Measurements from ENCODE around the gene SSU72. TPM values are rescaled to one million over a fixed set of nuclear protein-coding genes. Genes with fewer than 3 reads are reported as not detected.

The SSU72 gene
- total and polyA plus RNA-seq, 4 donors = 35.4 to 57.4 (median 44.3) TPM

- Histone ChIP-seq H3K4me3 (ENCODE audit: low read depth in 1 of 3, low read length in 3 of 3) (no peak overlapping the region), H3K36me3 (ENCODE audit: control insufficient read depth in 4 of 4, insufficient read depth in 3 of 4, low read depth in 1 of 4, low read length in 3 of 4) (no peaks in the 10 kb centered on the region), H3K27me3 (ENCODE audit: control insufficient read depth in 4 of 4, insufficient read depth in 4 of 4, low read length in 3 of 4) (peaks cover 0 to 4% (median 0%) of the 10 kb centered on the region in 4 donors), H3K4me1 (ENCODE audit: control insufficient read depth in 4 of 4, insufficient read depth in 4 of 4, low read length in 3 of 4) (peaks cover 2 to 9% (median 5%) of the 10 kb centered on the region in 4 donors), H3K27ac (ENCODE audit: low read depth in 1 of 2, low read length in 2 of 2) (no peak overlapping the region), H3K9me3 (ENCODE audit: control insufficient read depth in 4 of 4, low read length in 3 of 4) (no peaks in the 10 kb centered on the region), H3K9ac (ENCODE audit: low read depth in 1 of 2, low read length in 2 of 2) (no peak overlapping the region)
- DNase-seq (ENCODE audit: low spot score) = no peak
- WGBS = 83% methylated on average over 14 of the region's 14 CpGs
- TF ChIP-seq FOXA1 (IDR thresholded peaks at IDR 0.05) (no peak), EGR1 (IDR thresholded peaks at IDR 0.05; ENCODE audit: low read depth in 2 of 2) (no peak), ZBTB33 (IDR thresholded peaks at IDR 0.05) (no peak), CTCF (IDR thresholded peaks at IDR 0.05; ENCODE audit: low read depth, low read length, missing input control) (no peak)
- TF ChIP-seq, protein P1, sequence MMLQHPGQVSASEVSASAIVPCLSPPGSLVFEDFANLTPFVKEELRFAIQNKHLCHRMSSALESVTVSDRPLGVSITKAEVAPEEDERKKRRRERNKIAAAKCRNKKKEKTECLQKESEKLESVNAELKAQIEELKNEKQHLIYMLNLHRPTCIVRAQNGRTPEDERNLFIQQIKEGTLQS (IDR thresholded peaks at IDR 0.05) = no peak
These were observed 30.4 kb upstream of the SSU72 start for GRCh38 chr1:1605034-1605591.

- Histone ChIP-seq H3K9me3 (ENCODE audit: control insufficient read depth in 4 of 4, low read length in 3 of 4) (no peaks in the 10 kb centered on the region), H3K36me3 (ENCODE audit: control insufficient read depth in 4 of 4, insufficient read depth in 3 of 4, low read depth in 1 of 4, low read length in 3 of 4) (no peaks in the 10 kb centered on the region), H3K27me3 (ENCODE audit: control insufficient read depth in 4 of 4, insufficient read depth in 4 of 4, low read length in 3 of 4) (peaks cover 0 to 4% (median 0%) of the 10 kb centered on the region in 4 donors), H3K4me3 (ENCODE audit: low read depth in 1 of 3, low read length in 3 of 3) (no peak overlapping the region), H3K27ac (ENCODE audit: low read depth in 1 of 2, low read length in 2 of 2) (no peak overlapping the region), H3K9ac (ENCODE audit: low read depth in 1 of 2, low read length in 2 of 2) (no peak overlapping the region), H3K4me1 (ENCODE audit: control insufficient read depth in 4 of 4, insufficient read depth in 4 of 4, low read length in 3 of 4) (peaks cover 2 to 10% (median 7%) of the 10 kb centered on the region in 4 donors)
- 82% methylated on average over 15 of the region's 15 CpGs for WGBS
- no peak for TF ChIP-seq EGR1 (IDR thresholded peaks at IDR 0.05; ENCODE audit: low read depth in 2 of 2)
- TF ChIP-seq GABPA (IDR thresholded peaks at IDR 0.05 in 1 of 2, conservative IDR thresholded peaks at IDR 0.05 in 1 of 2) = no peak
- TF ChIP-seq HNF4G (IDR thresholded peaks at IDR 0.05) = no peak
- TF ChIP-seq FOXA1 (IDR thresholded peaks at IDR 0.05) = no peak
- no peak for TF ChIP-seq JUND (IDR thresholded peaks at IDR 0.05)
- no peak for TF ChIP-seq RXRA (IDR thresholded peaks at IDR 0.05)
- no peak for TF ChIP-seq RAD21 (IDR thresholded peaks at IDR 0.05)
- TF ChIP-seq, protein P2, sequence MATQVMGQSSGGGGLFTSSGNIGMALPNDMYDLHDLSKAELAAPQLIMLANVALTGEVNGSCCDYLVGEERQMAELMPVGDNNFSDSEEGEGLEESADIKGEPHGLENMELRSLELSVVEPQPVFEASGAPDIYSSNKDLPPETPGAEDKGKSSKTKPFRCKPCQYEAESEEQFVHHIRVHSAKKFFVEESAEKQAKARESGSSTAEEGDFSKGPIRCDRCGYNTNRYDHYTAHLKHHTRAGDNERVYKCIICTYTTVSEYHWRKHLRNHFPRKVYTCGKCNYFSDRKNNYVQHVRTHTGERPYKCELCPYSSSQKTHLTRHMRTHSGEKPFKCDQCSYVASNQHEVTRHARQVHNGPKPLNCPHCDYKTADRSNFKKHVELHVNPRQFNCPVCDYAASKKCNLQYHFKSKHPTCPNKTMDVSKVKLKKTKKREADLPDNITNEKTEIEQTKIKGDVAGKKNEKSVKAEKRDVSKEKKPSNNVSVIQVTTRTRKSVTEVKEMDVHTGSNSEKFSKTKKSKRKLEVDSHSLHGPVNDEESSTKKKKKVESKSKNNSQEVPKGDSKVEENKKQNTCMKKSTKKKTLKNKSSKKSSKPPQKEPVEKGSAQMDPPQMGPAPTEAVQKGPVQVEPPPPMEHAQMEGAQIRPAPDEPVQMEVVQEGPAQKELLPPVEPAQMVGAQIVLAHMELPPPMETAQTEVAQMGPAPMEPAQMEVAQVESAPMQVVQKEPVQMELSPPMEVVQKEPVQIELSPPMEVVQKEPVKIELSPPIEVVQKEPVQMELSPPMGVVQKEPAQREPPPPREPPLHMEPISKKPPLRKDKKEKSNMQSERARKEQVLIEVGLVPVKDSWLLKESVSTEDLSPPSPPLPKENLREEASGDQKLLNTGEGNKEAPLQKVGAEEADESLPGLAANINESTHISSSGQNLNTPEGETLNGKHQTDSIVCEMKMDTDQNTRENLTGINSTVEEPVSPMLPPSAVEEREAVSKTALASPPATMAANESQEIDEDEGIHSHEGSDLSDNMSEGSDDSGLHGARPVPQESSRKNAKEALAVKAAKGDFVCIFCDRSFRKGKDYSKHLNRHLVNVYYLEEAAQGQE (IDR thresholded peaks at IDR 0.05) = no peak
- TF ChIP-seq MAX (IDR thresholded peaks at IDR 0.05) = no peak
- TF ChIP-seq HNF4A (conservative IDR thresholded peaks at IDR 0.05) = no peak
- no peak for TF ChIP-seq FOXA2 (IDR thresholded peaks at IDR 0.05)
- no peak for TF ChIP-seq YY1 (IDR thresholded peaks at IDR 0.05)
- no peak for TF ChIP-seq SP1 (IDR thresholded peaks at IDR 0.05)
- no peak for TF ChIP-seq ZBTB33 (IDR thresholded peaks at IDR 0.05)
- DNase-seq (ENCODE audit: low spot score) = no peak
These were observed 29.8 kb upstream of the SSU72 start for GRCh38 chr1:1604374-1605033.

Measured in liver (tissue), 9 donors.